ENCODE data around the gene CACNG6.
A peak's percentile ranks its signal among the peaks of the same experiment; 100 is the strongest.
"Not testable (repeated sequence)": the region's sequence is repeated elsewhere in the genome, so short reads cannot be mapped to it uniquely, and the experiment has no call there.

The CACNG6 gene, protein sequence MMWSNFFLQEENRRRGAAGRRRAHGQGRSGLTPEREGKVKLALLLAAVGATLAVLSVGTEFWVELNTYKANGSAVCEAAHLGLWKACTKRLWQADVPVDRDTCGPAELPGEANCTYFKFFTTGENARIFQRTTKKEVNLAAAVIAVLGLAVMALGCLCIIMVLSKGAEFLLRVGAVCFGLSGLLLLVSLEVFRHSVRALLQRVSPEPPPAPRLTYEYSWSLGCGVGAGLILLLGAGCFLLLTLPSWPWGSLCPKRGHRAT

DNA sequence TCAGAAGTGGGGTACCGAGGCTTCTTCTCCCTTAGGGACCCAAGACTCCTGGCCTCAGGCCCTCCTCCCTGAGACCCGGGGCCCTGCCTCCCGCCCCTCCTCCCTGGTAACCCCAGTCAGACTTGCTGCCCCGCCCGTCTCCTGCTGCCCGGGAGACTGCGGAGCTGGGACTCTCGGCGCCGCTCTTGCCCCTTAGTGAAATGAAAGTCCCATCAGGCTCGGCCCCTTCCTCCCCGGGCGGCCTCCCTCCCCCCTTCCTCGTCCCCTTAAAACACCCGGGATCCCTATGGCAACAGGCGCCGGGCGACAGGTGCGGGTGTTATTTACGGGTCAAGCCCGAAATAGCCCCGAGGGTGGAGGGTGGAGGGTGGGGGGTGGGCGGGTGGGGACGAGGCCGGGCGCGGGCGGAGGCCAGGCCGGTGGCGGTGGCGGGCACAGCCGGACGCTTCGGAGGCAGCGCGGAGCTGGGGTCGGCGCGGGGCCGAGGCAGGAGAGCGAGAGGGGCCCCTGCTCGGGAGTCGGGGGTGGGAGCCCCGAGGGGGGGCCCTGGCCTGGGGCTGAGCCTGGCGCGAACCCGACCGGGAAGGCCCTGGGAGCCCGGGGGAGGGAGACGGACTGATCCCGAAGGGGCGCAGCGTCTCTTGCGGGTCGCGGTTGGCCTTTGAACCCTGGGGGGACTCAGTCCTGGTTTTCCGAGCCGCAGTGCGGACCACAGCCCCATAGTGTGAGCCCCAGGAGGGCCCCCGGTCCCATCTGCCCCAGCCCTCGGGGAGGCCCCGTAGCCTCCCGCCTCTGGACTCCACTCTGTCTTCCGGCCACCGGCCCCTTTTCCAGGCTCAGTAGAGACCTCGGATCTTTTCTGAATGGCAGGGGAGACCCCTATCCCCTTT, at the start of gene CACNG6:
TSS of gene CACNG6 (plus strand) at position 414 of the 890 bp plus-strand sequence. CDS start 1,241 bp downstream, outside the sequence.
- no peak for DNase-seq (ENCODE audit: low read depth in 2 of 2)

DNA sequence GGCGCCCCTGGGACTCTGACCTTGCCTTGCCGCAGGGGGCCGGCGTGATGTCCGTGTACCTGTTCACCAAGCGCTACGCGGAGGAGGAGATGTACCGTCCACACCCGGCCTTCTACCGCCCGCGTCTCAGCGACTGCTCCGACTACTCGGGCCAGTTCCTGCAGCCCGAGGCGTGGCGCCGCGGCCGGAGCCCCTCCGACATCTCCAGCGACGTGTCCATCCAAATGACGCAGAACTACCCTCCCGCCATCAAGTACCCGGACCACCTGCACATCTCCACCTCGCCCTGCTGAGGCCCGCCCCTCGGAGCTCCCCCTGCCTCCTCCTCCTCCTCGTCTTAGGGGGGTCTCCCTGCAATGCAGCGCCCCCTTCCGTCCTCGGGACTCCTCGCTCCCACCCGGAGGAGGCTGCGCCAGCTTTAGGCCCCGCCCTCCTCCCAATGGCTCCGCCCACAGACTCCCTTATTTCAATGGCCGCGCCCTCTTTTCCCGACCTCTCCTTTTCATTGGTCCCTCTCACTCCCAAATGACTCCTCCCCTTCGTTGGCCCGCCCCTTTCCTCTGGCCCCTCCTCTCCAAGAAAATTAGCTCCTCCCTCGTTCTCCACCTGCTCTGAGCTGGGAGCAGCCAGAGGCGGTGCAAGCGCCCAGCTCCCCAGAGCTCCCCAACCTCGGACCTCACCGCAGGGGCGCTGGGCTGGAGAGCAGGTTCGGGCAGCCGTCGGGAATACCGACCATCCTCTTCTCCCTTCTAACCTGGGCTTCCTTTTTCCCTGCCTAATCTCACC, 49.2 kb upstream of the CACNG6 start:
- DNase-seq (ENCODE audit: low read depth in 2 of 2): peak in 1 of 2 donors; percentile 22

DNA sequence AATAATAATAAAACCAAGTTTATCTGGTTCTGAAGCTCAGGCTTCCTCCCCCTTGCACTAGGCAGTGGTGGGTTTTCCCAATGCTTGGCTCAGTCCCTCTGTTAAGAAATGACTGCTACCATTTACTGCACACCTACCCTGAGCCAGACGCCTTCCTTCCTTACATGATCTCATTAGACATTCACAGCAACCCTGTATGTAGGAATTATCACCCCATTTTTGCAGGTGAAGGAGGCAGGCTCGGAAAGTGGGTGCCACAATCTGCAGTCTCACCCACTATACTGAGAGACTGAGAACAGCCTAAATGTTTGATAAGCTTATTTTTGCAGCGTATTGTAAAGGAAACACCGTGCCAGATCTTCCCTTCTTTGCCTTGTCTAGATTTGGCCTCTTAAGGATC, 47.0 kb upstream of the CACNG6 start:
- DNase-seq (ENCODE audit: low read depth in 2 of 2): no peak

DNA sequence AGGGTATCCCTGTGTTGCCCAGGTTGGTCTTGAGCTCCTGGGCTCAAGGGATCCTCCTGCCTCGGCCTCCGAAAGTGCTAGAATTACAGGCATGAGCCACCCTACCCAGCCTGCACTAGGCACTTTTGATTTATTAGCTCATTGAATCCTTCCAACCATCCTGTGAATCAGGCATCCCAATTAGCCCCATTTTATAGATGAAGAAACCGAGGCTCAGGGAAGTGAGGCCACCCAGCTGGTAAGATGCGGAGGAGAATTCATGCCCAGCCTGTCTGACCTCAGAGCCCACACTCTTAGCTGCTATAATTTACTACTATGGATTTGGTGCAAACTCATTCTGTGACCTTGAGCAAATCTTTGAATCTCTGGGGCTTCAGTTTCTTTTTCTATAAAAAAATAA, 46.5 kb upstream of the CACNG6 start:
- no peak for DNase-seq (ENCODE audit: low read depth in 2 of 2)

DNA sequence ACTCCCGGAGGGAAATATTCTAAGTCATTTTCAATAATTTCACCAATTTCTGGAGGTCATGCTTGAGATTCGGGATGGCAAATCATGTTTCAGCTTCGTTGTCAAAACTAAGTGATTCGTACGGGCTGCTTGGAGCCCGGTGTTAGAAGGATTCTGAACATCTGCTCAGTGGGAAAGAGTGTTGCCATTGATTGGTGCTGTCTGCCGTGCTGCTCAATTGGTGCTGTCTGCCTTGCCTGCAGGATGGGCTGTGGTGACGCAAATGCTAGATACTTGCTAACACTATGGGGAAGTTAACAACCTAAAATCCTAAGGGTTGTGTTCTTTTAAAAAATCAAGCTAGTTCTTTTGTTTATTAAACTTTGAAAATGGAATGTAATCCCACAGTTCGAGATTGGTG, 46.0 kb upstream of the CACNG6 start:
- no peak for DNase-seq (ENCODE audit: low read depth in 2 of 2)

DNA sequence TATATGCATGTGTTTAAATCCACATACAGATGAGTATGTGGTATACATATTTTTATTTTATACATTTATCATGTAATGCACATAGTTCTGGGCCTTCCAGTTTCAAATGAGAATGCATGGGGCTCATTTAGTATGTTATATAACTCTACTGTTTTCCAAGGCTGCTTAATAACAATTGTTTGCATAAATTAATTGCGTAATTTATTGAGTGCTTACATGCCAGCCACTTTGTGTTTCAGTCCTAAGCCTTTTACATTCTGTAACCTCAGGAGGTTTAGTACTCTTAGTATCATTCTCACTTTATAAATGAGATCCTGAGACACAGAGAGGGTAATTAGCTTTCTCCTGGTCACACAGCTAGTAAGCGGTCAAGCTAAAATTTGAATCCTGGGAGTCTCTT, 45.4 kb upstream of the CACNG6 start:
- no peak for DNase-seq (ENCODE audit: low read depth in 2 of 2)

DNA sequence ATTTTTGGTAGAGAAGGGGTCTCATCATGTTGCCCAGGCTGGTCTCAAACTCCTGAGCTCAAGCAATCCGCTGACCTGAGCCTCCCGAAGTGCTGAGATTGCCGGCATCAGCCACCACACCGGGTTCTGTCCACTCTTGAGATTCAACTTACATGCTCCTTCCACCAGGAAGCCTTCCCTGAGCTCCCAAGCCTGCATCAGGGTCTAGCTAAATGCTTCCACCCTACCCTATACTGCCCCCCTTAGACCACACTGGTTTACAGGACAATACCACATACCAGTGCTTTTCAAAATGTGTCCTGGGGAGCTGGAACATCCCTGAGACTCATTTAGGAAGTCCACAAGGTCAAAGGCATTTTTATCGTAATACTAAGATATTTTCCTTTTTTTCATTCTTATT, 43.8 kb upstream of the CACNG6 start:
- DNase-seq (ENCODE audit: low read depth in 2 of 2): no peak

DNA sequence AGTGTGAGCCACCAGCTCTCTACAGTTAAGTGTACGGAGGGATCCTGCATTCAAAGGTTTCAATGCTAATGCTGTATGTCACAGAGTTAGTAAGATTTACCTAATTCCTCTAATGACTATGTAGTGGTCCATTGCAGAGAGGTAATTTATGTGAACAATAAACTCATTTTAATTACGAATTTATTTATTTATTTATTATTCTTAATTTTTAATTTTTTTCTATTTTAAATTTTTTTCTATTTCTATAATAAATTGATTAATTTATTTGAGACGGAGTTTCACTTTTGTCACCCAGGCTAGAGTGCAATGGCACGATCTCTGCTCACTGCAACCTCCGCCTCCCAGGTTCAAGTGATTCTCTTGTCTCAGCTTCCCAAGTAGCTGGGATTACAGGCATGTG, 42.8 kb upstream of the CACNG6 start:
- DNase-seq (ENCODE audit: low read depth in 2 of 2): not testable (repeated sequence)

DNA sequence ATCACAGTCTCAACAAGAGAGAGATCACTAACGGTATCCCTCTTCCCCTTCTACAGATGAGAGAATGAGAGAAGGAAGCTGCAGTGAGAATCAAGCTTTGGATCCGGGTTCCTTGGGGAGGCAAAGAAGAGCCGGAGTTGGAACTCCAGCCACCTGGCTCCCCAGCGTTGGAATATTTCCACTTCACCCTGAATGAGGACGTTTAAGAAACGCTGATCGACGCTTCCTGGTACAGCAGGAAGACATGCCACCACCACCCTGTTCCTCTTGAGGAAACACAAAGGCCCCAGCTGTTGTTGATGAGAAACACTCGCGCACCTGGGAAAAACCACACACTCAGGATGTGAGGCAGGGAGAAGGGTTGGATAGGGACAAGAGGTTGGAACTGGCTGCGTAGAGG, 40.0 kb upstream of the CACNG6 start:
- DNase-seq (ENCODE audit: low read depth in 2 of 2): no peak

DNA sequence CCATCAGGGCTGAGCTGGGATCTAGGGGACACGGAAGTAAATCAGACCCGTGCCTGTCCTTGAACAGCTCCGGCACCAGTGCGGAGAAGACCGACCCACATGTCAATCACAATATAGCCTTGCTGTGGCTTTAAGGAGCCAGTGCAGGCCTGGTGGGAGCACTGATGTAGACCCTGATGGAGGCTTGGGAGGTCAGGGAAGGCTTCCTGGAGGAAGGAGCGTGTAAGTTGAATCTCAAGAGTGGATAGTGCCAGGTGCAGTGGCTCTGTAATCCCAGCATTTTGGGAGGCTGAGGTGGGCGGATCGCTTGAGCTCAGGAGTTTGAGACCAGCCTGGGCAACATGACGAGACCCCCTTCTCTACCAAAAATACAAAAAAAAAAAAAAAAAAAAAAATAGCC, 39.5 kb upstream of the CACNG6 start:
- no peak for DNase-seq (ENCODE audit: low read depth in 2 of 2)

DNA sequence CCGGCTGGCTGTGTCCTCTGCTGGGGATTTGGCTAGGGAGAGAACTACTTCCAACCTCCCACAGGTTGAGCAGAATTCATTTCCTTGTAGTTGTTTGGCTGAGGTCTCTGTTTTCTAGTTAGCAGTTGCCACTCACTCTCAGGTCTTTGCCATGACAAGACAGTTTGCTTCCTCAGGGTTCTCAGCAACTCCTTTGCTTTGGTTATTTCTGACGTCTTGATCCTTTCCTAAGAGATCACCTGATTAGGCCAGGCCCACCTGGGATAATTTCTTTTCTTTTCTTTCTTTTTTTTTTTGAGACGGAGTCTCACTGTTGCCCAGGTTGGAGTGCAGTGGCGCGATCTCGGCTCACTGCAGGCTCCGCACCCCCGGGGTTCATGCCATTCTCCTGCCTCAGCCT, 38.1 kb upstream of the CACNG6 start:
- no peak for DNase-seq (ENCODE audit: low read depth in 2 of 2)

DNA sequence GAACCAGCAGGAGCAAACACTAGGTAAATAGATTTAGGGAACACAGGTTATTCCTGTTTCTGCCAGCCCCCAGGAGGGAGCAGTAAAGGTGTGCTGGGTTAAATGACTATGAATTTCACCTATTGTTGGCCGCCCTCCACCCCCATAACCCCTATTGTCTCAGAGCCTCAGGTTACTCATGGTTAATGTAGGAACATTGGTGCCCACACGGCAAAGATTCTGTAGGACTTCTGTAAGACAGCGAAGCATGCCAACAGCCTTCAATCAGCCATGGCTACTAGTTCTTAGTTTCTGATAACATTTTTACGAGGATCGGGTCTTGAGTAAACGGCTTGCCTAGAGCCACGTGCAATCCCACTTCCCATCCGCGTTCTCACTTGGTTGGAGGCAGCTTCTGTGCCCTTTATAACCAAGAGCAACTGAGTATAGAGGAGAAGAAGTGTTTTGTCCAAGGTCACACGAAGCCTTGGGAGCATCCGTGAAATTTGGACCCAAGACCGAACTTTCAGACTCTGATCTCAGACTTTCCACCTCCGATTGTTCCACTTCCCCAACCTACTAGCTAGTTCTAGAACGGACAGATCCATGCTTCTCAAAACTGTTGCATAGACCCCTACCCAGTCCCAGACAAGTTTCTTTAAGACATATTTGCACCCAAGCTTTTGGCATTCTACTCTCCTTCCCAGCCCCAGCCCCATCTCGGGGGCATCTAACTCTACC, 33.8 kb upstream of the CACNG6 start:
- no peak for DNase-seq (ENCODE audit: low read depth in 2 of 2)

DNA sequence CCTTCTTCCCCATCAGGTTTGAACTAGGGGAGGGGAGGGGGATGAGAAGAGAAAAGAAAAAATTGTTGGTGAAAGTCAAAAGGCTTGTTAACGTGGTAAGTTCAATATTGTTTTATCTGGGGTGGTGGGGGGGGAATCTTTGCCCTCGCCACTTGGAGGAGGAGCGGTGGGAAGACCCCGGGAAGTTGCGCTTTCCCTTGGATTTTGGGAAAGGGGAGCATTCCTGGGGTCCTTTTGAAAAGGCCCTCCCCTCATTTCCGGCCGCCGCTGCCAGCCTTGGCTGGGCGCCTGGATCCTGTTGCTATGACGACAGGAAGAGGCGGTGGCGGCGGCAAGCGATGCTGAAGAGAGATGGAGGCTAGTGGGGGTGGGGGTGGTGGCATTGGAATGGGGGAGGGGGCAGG, 33.3 kb upstream of the CACNG6 start:
- no peak for DNase-seq (ENCODE audit: low read depth in 2 of 2)

DNA sequence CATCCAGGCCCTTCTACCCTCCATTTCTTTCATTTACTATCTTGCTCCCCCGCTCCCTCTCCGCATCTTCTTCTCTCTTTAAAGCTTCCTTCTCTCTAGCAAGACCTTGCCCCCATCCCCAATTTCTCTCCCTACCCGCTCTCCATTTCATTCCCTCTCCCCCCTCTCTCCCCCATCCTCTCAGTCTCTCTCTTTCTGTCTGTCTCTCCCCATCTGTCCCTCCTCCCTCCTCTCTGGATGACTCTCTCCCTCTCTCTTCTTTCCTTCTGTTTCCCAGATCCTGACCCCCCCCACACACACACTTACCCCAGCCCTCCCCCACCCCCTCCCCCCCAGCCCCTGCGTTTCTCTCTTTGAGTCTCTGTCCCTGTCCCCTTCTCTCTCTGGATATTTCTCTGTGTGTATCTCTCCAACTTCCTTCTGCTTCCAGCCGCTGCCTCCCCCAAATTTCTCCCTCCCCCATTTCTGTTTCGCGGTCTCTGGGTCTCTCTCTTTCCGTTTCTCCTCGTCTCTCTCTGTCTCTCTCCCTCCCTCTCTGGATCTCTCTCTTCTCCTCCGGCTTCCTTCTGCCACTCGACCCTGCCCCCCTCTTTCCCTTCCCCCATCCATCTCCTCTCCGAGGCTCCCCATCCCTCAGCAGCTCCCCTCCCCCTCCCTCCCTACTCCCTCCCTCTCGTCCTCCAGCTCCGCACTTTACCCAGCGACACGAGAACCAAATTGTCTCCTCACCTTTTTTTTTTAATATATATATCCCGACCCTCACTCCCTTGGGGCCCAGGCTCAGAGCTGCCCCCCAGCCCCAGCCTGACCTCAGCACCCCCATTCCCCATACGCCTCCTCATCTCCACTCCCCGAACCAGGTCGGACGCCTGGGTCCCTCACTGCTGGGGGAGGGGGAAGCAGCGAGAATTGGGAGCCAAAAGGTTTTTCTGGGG, 32.3 kb upstream of the CACNG6 start:
- no peak for DNase-seq (ENCODE audit: low read depth in 2 of 2)

DNA sequence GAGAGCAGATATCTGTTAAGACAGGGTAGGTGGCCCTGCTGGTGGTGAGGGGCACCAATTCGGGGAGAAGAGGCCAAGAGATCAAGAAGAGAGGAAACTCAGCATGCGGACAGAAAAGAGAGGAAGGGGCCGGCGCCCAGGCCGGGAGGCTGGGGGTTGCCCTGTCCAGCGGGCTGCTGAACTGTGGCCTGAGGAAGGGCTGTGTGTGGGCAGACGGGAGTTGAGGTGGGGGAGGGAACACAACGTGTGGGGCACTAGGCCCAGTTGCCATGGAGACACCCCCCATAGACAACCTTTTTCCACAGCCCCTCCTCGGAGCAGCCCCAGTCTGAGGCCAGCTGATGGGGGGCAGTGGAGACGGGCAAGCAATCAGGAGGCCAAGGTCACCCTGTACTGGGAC, 31.2 kb upstream of the CACNG6 start:
- no peak for DNase-seq (ENCODE audit: low read depth in 2 of 2)

DNA sequence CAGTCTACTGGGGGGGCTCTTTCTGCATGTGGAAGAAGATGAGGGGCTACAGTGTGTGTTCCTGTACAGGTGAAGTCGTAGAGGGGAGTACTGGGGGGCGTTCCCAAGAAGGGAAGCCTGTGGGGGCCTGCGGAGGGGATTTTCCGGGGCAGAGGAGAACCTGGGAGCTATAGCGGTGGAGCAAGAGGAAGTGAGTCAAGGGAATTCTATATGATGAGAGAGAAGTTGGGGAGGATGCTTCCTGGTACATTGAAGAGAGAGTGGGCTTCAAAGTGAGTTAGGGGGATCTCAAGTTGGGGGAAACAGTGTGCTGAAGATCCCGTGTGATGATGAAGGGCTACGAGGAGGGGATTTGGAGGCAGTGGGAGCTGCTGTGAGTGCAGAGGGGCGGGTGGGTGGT, 30.6 kb upstream of the CACNG6 start:
- no peak for DNase-seq (ENCODE audit: low read depth in 2 of 2)

DNA sequence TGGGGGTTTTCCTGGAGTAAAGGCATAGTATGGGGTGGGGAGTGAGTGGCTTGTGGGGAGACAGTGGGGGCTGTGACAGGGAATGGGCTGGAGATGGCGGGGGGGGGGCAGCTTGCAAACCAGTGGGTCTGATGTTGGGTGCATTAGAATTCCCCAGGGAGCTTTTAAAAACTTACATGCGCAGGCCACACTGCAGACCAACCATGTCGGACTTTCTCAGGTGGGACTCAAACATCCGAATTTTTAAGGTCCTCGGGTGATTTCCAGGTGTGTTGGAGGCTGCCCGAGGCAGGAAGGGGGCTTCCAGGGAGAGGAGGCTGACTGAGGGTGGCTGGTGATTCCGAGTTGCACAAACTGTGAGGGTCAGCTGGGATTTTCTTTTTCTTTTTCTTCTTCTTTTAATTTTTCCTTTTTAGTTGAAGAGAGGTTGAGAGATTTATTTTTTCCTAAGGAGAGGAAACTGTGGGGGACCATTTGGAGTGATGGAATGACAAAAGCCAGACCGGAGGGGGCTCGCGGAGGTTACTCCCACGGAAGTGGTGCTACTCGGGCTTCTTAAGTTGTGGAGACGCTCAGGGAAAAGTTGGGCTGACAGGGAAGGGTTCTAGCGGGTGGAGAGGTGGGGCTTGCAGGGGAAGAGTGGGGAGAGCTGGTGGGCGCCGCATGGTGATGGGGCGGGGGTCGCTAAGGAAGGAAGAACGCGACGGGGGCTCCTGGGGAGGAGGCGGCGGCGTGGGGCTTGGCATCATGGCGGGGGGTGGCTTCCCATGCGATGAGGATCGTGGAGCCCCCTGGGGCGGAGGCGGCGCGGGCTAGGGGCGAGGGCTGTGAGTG, 29.7 kb upstream of the CACNG6 start:
- no peak for DNase-seq (ENCODE audit: low read depth in 2 of 2)

DNA sequence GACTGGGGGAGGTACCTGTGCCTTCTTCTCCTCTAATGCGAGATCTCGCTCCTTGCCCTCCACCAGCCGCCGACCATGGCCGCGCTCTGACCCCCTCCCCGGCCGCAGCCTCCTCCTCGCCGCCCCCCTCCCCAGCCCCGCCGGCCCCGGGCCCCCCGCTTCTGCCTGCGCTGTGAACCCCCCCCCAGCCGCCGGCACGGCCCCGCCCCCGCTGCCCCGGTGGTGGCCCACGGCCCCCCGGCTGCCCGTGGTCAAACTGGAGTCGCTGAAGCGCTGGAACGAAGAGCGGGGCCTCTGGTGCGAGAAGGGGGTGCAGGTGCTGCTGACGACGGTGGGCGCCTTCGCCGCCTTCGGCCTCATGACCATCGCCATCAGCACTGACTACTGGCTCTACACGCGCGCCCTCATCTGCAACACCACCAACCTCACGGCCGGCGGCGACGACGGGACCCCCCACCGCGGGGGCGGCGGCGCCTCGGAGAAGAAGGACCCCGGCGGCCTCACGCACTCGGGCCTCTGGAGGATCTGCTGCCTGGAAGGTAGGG, 28.5 kb upstream of the CACNG6 start, which contains the start of gene CACNG8:
TSS of gene CACNG8 (plus strand) at position 51 of the 545 bp plus-strand sequence.
- DNase-seq (ENCODE audit: low read depth in 2 of 2): no peak

DNA sequence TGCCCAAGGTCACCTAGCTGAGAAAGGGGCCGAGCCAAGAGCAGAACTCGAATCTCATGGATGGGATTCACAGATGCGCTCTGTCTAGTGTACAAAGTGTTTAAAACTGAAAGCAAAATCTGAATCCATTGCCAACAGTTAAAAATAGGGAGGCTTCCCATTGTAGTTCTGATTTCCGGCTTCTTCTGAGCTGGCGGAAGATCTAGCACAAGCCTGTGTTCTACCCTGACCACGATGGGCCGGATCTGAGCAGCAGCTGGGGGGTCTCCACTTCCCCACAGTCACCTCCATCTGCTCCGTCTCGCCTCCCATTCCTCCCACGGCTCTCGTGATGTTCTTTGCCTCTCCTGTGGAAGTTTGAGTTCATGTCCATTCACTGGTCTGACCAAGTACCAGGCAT, 26.3 kb upstream of the CACNG6 start:
- DNase-seq (ENCODE audit: low read depth in 2 of 2): no peak

All from stimulated activated CD4-positive, alpha-beta T cell treated with anti-CD3 and anti-CD28 coated beads, Interleukin-4, amount 100 ng/mL, for 48 hours (primary cell).